ENCODE measurements around the gene DTHD1.

DNA sequence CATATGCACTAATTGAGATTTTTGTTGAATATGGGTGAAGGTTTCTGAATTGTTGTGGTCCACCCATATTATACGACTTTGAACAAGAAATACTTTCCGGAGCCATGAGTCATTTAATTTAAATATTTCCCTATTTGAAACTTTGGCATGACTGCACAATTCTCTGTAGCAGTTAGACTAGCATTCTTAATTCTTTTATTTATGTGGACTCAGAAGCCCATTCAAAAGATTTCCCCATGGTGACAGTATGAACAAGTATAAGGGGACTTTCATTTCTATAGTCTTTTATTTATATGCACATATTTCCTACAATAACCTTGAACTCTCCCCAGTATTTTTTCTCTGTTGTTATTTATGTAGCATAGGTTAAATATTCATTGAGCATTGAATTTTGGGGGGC lies 72.6 kb downstream of the DTHD1 start:
- TF ChIP-seq MXI1 (IDR thresholded peaks at IDR 0.05; ENCODE audit: low read depth, low read length) (no peak), POLR2AphosphoS5 (IDR thresholded peaks at IDR 0.05; ENCODE audit: low read length) (no peak), ZNF217 (IDR thresholded peaks at IDR 0.05) (no peak), SP1 (IDR thresholded peaks at IDR 0.05; ENCODE audit: low read depth, low read length) (no peak)
- TF ChIP-seq, protein P1, sequence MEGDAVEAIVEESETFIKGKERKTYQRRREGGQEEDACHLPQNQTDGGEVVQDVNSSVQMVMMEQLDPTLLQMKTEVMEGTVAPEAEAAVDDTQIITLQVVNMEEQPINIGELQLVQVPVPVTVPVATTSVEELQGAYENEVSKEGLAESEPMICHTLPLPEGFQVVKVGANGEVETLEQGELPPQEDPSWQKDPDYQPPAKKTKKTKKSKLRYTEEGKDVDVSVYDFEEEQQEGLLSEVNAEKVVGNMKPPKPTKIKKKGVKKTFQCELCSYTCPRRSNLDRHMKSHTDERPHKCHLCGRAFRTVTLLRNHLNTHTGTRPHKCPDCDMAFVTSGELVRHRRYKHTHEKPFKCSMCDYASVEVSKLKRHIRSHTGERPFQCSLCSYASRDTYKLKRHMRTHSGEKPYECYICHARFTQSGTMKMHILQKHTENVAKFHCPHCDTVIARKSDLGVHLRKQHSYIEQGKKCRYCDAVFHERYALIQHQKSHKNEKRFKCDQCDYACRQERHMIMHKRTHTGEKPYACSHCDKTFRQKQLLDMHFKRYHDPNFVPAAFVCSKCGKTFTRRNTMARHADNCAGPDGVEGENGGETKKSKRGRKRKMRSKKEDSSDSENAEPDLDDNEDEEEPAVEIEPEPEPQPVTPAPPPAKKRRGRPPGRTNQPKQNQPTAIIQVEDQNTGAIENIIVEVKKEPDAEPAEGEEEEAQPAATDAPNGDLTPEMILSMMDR (IDR thresholded peaks at IDR 0.05 in 2 of 3, conservative IDR thresholded peaks at IDR 0.05 in 1 of 3; ENCODE audit: control insufficient read depth in 2 of 3, extremely low read depth in 1 of 3, insufficient read depth in 1 of 3, low read depth in 3 of 3, low read length in 3 of 3), result no peak
